Ishikawa (cell line): ENCODE data around the gene UTP20.

Source experiments
- CEBPB ChIP-seq: IDR thresholded peaks from 2 replicates; pipeline ENCODE4 v1.6.1; 2012
- CREB1 ChIP-seq: IDR thresholded peaks from 2 replicates; pipeline ENCODE4 v1.6.1; 2012; ENCODE audit warnings: low read depth
- EGR1 ChIP-seq: IDR thresholded peaks from 2 replicates; pipeline ENCODE4 v1.6.1; 2012
- EP300 ChIP-seq: IDR thresholded peaks from 2 replicates; pipeline ENCODE4 v1.6.1; 2012; ENCODE audit warnings: borderline replicate concordance
- FOXM1 ChIP-seq: IDR thresholded peaks from 2 replicates; pipeline ENCODE4 v1.6.1; 2012; ENCODE audit warnings: low read depth, borderline replicate concordance
- NFIC ChIP-seq: IDR thresholded peaks from 2 replicates; pipeline ENCODE4 v1.6.1; 2012
- RAD21 ChIP-seq: IDR thresholded peaks from 2 replicates; pipeline ENCODE4 v1.6.1; 2012; ENCODE audit warnings: low read depth
- REST ChIP-seq: IDR thresholded peaks from 2 replicates; pipeline ENCODE4 v1.6.1; 2012; ENCODE audit warnings: low read depth, mild to moderate bottlenecking
- TAF1 ChIP-seq: IDR thresholded peaks from 2 replicates; pipeline ENCODE4 v1.6.1; 2012; ENCODE audit warnings: low read depth, mild to moderate bottlenecking
- TCF12 ChIP-seq: IDR thresholded peaks from 2 replicates; pipeline ENCODE4 v1.6.1; 2012; ENCODE audit warnings: low read depth
- TEAD4 ChIP-seq: IDR thresholded peaks from 2 replicates; pipeline ENCODE4 v1.6.1; 2012
- YY1 ChIP-seq: IDR thresholded peaks from 2 replicates; pipeline ENCODE4 v1.6.1; 2012; ENCODE audit warnings: low read depth
- ZBTB7A ChIP-seq: IDR thresholded peaks from 2 replicates; pipeline ENCODE4 v1.6.1; 2012; ENCODE audit warnings: low read depth
- TF ChIP-seq, protein P1 (sequence below): IDR thresholded peaks from 2 replicates; pipeline ENCODE4 v1.6.1; 2012
- TF ChIP-seq, protein P2 (sequence below): IDR thresholded peaks from 2 replicates; pipeline ENCODE4 v1.6.1; 2012

UTP20 gene

GRCh38 chr12:101361455-101361854, 81.5 kb downstream of the UTP20 start:
- TF ChIP-seq TAF1 (no peak), TEAD4 (no peak), FOXM1 (no peak), TCF12 (no peak), ZBTB7A (no peak), CREB1 (no peak), EGR1 (no peak), YY1 (no peak), EP300 (no peak), RAD21 (no peak), NFIC (no peak), REST (no peak), CEBPB (no peak)
- TF ChIP-seq, protein P1, sequence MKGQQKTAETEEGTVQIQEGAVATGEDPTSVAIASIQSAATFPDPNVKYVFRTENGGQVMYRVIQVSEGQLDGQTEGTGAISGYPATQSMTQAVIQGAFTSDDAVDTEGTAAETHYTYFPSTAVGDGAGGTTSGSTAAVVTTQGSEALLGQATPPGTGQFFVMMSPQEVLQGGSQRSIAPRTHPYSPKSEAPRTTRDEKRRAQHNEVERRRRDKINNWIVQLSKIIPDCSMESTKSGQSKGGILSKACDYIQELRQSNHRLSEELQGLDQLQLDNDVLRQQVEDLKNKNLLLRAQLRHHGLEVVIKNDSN: no peak
- TF ChIP-seq, protein P2, sequence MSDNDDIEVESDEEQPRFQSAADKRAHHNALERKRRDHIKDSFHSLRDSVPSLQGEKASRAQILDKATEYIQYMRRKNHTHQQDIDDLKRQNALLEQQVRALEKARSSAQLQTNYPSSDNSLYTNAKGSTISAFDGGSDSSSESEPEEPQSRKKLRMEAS: no peak

DNA sequence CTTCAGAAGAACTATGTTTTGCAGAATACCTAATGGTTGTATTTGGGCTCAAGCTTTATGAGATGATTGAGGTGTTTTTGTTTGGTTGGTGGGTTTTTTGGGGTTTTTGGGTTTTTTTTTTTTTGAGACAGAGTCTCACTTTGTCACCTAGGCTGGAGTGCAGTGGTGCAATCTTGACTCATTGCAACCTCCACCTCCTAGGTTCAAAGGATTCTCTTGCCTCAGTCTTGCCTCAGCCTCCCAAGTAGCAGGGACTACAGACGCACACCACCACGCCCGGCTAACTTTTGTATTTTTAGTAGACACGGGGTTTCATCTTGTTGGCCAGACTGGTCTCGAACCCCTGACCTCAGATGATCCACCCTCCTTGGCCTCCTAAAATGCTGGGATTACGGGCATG, 88.1 kb downstream of the UTP20 start:
- TF ChIP-seq CEBPB: no peak
- TF ChIP-seq, protein P2: no peak
- no peak for TF ChIP-seq FOXM1
- no peak for TF ChIP-seq TEAD4
- TF ChIP-seq CREB1: no peak
- TF ChIP-seq TCF12: no peak
- TF ChIP-seq TAF1: no peak
- TF ChIP-seq RAD21: no peak
- no peak for TF ChIP-seq ZBTB7A
- TF ChIP-seq, protein P1: no peak
- no peak for TF ChIP-seq YY1
- no peak for TF ChIP-seq EGR1

DNA sequence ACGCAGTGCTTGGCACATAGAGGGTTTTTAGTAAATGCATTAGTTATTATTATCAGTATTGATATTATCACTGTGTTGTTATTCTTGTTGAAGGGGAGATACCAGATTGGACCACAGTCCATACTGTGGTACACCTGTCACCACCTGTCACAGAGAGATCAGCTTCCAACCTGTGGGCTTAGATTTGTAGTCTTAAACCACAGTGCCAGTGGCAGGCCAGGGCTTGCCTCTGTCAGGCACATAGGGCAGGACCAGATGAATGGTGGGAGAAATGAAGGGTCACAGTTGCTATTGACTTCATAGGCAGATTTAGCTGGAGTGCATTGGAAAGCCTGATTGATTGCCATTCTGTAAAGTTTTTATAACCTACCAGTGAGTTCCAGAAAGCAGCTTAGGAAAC, 92.5 kb downstream of the UTP20 start:
- no peak for TF ChIP-seq ZBTB7A
- no peak for TF ChIP-seq TEAD4
- no peak for TF ChIP-seq EP300
- no peak for TF ChIP-seq TCF12
- no peak for TF ChIP-seq YY1
- no peak for TF ChIP-seq EGR1
- TF ChIP-seq CEBPB: no peak
- TF ChIP-seq CREB1: no peak
- TF ChIP-seq, protein P2: no peak
- TF ChIP-seq RAD21: no peak
- TF ChIP-seq REST: no peak
- TF ChIP-seq FOXM1: no peak
- TF ChIP-seq NFIC: no peak
- TF ChIP-seq, protein P1: no peak
- no peak for TF ChIP-seq TAF1

GRCh38 chr12:101375573-101375972, 95.7 kb downstream of the UTP20 start:
- TF ChIP-seq CEBPB (no peak), YY1 (no peak), NFIC (no peak), EP300 (no peak)
- TF ChIP-seq, protein P2: no peak

DNA sequence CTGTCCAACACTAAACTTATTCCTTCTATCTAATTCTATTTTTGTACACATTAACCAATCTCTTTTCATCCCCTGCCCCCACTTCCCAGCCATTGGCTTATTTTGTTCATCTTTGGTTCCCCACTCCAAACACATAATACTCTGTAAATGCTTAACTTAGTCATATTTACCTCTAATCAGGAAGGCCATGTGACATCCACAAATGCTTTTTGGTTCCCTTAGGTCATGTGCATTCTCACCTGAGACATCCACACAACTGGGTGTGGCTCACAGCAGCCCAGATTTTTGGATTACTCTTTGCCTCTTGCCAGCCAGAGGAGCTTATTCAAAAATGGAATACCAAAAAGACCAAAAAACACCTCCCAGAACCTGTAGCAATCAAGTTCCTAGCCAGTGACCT, 99.2 kb downstream of the UTP20 start:
- TF ChIP-seq TEAD4: no peak
- no peak for TF ChIP-seq CREB1
- TF ChIP-seq YY1: no peak
- TF ChIP-seq NFIC: no peak
- TF ChIP-seq EGR1: no peak
- TF ChIP-seq, protein P1: no peak
- no peak for TF ChIP-seq CEBPB
- TF ChIP-seq ZBTB7A: no peak
- TF ChIP-seq TCF12: no peak
- TF ChIP-seq, protein P2: no peak
- no peak for TF ChIP-seq TAF1
- no peak for TF ChIP-seq RAD21
- TF ChIP-seq REST: no peak
